SU-DHL-6 (cell line): Measurements from ENCODE around the gene OCIAD1.

Experiments used
- EZH2phosphoT487 ChIP-seq: fragments of 200-600 bp; sonication (generic), shearing (Covaris generic); conservative IDR thresholded peaks from 2 replicates; pipeline ENCODE4 v1.6.1; 2018; ENCODE audit warnings: mild to moderate bottlenecking, antibody characterized with exemption, low read length, moderate library complexity, mixed read lengths
- TF ChIP-seq, protein P1 (sequence below): fragments of 200-600 bp; sonication (generic); IDR thresholded peaks from one replicate; pipeline ENCODE4 v1.5.1; 2017; ENCODE audit warnings: antibody characterized with exemption, mild to moderate bottlenecking, low read length, moderate library complexity; ENCODE audit not compliant: insufficient read depth, poor library complexity, severe bottlenecking

DNA sequence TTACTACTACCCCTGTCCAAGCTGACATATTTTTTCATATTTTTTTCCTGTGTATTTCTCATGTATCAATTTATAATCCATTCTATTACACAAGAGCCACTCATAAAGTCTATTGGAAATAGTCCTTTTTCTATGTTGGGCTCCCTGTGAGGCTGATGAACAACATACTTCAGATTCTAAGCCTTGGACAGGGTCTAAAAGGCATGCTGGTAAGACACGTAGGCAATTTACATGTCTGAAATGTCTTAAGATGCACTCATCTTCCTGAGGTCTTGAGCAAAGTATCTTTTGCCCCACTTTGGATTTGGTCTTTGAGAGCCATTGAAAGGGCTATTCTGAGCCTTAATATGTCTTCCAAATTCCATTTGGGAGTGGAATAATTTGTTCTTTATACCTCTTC lies 31.8 kb downstream of the OCIAD1 start:
- no peak for TF ChIP-seq EZH2phosphoT487
- TF ChIP-seq, protein P1, sequence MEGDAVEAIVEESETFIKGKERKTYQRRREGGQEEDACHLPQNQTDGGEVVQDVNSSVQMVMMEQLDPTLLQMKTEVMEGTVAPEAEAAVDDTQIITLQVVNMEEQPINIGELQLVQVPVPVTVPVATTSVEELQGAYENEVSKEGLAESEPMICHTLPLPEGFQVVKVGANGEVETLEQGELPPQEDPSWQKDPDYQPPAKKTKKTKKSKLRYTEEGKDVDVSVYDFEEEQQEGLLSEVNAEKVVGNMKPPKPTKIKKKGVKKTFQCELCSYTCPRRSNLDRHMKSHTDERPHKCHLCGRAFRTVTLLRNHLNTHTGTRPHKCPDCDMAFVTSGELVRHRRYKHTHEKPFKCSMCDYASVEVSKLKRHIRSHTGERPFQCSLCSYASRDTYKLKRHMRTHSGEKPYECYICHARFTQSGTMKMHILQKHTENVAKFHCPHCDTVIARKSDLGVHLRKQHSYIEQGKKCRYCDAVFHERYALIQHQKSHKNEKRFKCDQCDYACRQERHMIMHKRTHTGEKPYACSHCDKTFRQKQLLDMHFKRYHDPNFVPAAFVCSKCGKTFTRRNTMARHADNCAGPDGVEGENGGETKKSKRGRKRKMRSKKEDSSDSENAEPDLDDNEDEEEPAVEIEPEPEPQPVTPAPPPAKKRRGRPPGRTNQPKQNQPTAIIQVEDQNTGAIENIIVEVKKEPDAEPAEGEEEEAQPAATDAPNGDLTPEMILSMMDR = no peak
